ENCODE results near the gene UNC79. TPM values are rescaled to one million over a fixed set of nuclear protein-coding genes. Genes with fewer than 3 reads are reported as not detected.

UNC79 gene
- polyA plus RNA-seq, 3 donors, result 0.01 to 0.02 TPM; not detected in 1

GRCh38 chr14:93546642-93547041 is 115.9 kb downstream of the UNC79 start:
- no peaks in the 10 kb centered on the region for H3K36me3 ChIP-seq (replicated peaks in 1 of 2; ENCODE audit: control insufficient read depth in 1 of 2, insufficient read depth in 2 of 2, low read length in 2 of 2)
- H3K79me2 ChIP-seq (ENCODE audit: insufficient read depth, low read length), result no peaks in the 10 kb centered on the region
- no peak overlapping the region for H3K27ac ChIP-seq (ENCODE audit: low read depth in 1 of 2, low read length in 2 of 2)
- peak overlapping the region in 1 of 7 donors; percentile 21 for H3K27ac Mint-ChIP-seq
- no peaks in the 10 kb centered on the region for H4K20me1 ChIP-seq (ENCODE audit: insufficient read depth, low read length)
- TF ChIP-seq, protein P1, sequence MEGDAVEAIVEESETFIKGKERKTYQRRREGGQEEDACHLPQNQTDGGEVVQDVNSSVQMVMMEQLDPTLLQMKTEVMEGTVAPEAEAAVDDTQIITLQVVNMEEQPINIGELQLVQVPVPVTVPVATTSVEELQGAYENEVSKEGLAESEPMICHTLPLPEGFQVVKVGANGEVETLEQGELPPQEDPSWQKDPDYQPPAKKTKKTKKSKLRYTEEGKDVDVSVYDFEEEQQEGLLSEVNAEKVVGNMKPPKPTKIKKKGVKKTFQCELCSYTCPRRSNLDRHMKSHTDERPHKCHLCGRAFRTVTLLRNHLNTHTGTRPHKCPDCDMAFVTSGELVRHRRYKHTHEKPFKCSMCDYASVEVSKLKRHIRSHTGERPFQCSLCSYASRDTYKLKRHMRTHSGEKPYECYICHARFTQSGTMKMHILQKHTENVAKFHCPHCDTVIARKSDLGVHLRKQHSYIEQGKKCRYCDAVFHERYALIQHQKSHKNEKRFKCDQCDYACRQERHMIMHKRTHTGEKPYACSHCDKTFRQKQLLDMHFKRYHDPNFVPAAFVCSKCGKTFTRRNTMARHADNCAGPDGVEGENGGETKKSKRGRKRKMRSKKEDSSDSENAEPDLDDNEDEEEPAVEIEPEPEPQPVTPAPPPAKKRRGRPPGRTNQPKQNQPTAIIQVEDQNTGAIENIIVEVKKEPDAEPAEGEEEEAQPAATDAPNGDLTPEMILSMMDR (IDR thresholded peaks at IDR 0.05), result no peak
- no peak overlapping the region for H3K4me3 Mint-ChIP-seq
- intact Hi-C loops (cut with micrococcal nuclease), result no loop called here
- H2AFZ ChIP-seq (ENCODE audit: insufficient read depth, low read depth, low read length, poor library complexity, severe bottlenecking), result no peak overlapping the region
- peaks cover 0 to under 1% of the 10 kb centered on the region in 2 donors for H3K27me3 ChIP-seq (ENCODE audit: control insufficient read depth in 2 of 2, insufficient read depth in 2 of 2, low read length in 2 of 2)
- no peak overlapping the region for H3K4me2 ChIP-seq (replicated peaks; ENCODE audit: extremely low read depth, low read length, poor library complexity, severe bottlenecking)
- no CpG with 5 or more reads among the region's 1 CpG for WGBS (ENCODE audit: insufficient coverage)
- H3K36me3 Mint-ChIP-seq, result no peaks in the 10 kb centered on the region
- H3K9ac ChIP-seq (ENCODE audit: insufficient read depth, low read length, poor library complexity, severe bottlenecking), result no peak overlapping the region
- no peak overlapping the region for H3K4me3 ChIP-seq (replicated peaks in 1 of 3; ENCODE audit: low read depth in 2 of 3, low read length in 3 of 3)
- no peaks in the 10 kb centered on the region for H3K9me3 Mint-ChIP-seq
- no peaks in the 10 kb centered on the region for H3K9me3 ChIP-seq (replicated peaks in 1 of 2; ENCODE audit: control insufficient read depth in 1 of 2, insufficient read depth in 1 of 2, low read length in 2 of 2)
- no peak for DNase-seq
- H3K27me3 Mint-ChIP-seq (ENCODE audit: low read depth in 3 of 3), result peaks cover 3 to 8% (median 3%) of the 10 kb centered on the region in 3 donors
- peaks cover 32% of the 10 kb centered on the region for H3K4me1 Mint-ChIP-seq
- H3K4me1 ChIP-seq (ENCODE audit: control insufficient read depth in 1 of 2, insufficient read depth in 2 of 2, low read length in 2 of 2), result peaks cover 17 to 20% of the 10 kb centered on the region in 2 donors

- H3K27me3 Mint-ChIP-seq (ENCODE audit: low read depth in 3 of 3), result peaks cover 4 to 8% (median 6%) of the 10 kb centered on the region in 3 donors
- no peaks in the 10 kb centered on the region for H3K36me3 Mint-ChIP-seq
- no peak overlapping the region for H3K27ac ChIP-seq (ENCODE audit: low read depth in 1 of 2, low read length in 2 of 2)
- peaks cover 17 to 20% of the 10 kb centered on the region in 2 donors for H3K4me1 ChIP-seq (ENCODE audit: control insufficient read depth in 1 of 2, insufficient read depth in 2 of 2, low read length in 2 of 2)
- no peaks in the 10 kb centered on the region for H3K9me3 Mint-ChIP-seq
- intact Hi-C loops (cut with micrococcal nuclease), result no loop called here
- H3K36me3 ChIP-seq (replicated peaks in 1 of 2; ENCODE audit: control insufficient read depth in 1 of 2, insufficient read depth in 2 of 2, low read length in 2 of 2), result no peaks in the 10 kb centered on the region
- H3K79me2 ChIP-seq (ENCODE audit: insufficient read depth, low read length), result no peaks in the 10 kb centered on the region
- no peak overlapping the region for H2AFZ ChIP-seq (ENCODE audit: insufficient read depth, low read depth, low read length, poor library complexity, severe bottlenecking)
- no peak for DNase-seq
- H3K27me3 ChIP-seq (ENCODE audit: control insufficient read depth in 2 of 2, insufficient read depth in 2 of 2, low read length in 2 of 2), result peaks cover 9 to 13% of the 10 kb centered on the region in 2 donors
- TF ChIP-seq, protein P1 (IDR thresholded peaks at IDR 0.05), result no peak
- H3K4me2 ChIP-seq (replicated peaks; ENCODE audit: extremely low read depth, low read length, poor library complexity, severe bottlenecking), result no peak overlapping the region
- peak overlapping the region in 1 of 7 donors; percentile 23 for H3K27ac Mint-ChIP-seq
- no peak overlapping the region for H3K4me3 Mint-ChIP-seq
- H3K4me3 ChIP-seq (replicated peaks in 1 of 3; ENCODE audit: low read depth in 2 of 3, low read length in 3 of 3), result no peak overlapping the region
- H3K9ac ChIP-seq (ENCODE audit: insufficient read depth, low read length, poor library complexity, severe bottlenecking), result no peak overlapping the region
- no peaks in the 10 kb centered on the region for H4K20me1 ChIP-seq (ENCODE audit: insufficient read depth, low read length)
- WGBS (ENCODE audit: insufficient coverage), result 100% methylated on average over 1 of the region's 3 CpGs
- peaks cover 32% of the 10 kb centered on the region for H3K4me1 Mint-ChIP-seq
- H3K9me3 ChIP-seq (replicated peaks in 1 of 2; ENCODE audit: control insufficient read depth in 1 of 2, insufficient read depth in 1 of 2, low read length in 2 of 2), result no peaks in the 10 kb centered on the region
Measured at GRCh38 chr14:93548102-93548843, 117.5 kb downstream of the UNC79 start.

Measured in CD14-positive monocyte (primary cell).